ENCODE data around the gene OR52L1.

The OR52L1 gene

DNA sequence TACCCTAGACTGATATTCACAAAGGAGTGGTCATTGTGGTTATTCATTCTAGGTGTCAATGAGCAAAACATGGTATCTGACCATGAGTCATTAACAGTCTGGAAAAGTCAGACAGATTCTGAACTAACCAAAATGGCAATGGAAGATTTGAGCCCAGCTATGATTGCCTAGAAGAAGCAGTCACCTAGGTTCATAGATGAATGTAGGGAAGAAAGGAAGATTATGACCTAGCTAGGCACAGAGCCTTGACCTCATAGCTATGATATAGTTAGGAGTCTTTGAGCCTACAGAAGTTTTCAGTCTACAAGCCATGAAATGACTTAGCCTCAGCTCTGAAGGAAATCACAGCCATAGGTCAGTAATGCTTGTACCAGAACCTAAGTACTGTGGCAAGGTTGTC, 19.6 kb upstream of the OR52L1 start:
- H3K9me3 ChIP-seq (ENCODE audit: low read depth, low read length), result no peaks in the 10 kb centered on the region
- DNase-seq (ENCODE audit: low read depth, low spot score), result no peak
- no peak overlapping the region for H3K9ac ChIP-seq (ENCODE audit: insufficient read length)
- no peaks in the 10 kb centered on the region for H3K36me3 ChIP-seq (ENCODE audit: insufficient read depth, low read length)
- H3K27ac ChIP-seq, result no peak overlapping the region
- no peak overlapping the region for H3K4me3 ChIP-seq
- TF ChIP-seq EZH2 (IDR thresholded peaks at IDR 0.05), result no peak
- TF ChIP-seq FOXP2 (optimal IDR thresholded peaks at IDR 0.05; ENCODE audit: control extremely low read depth, extremely low read length, insufficient read depth), result no peak
- no peak for TF ChIP-seq POLR2AphosphoS5 (IDR thresholded peaks at IDR 0.05; ENCODE audit: borderline replicate concordance, low read depth, low read length)

DNA sequence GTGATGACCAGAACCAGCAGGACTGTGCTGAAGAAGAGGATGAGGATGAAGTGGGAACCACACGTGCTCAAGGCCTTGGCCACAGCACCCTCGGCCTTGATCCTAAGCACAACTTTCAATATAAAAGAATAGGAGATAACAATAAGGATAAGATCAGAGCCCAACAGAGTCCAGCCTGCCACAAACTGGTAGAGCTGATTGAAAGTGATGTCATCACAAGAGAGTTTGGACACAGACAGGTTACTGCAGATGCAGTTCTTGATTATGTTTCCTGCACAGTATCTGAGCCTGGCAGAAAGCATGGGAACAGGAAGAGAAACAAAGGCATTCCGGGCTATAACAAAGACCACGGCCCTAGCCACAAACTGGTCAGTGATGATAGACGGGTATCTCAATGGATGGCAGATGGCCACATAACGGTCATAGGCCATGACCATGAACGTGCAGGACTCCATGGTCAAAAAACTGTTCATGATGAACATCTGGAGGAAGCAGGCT, 15.5 kb upstream of the OR52L1 start:
- no peak for TF ChIP-seq POLR2AphosphoS5 (IDR thresholded peaks at IDR 0.05; ENCODE audit: borderline replicate concordance, low read depth, low read length)
- TF ChIP-seq EZH2 (IDR thresholded peaks at IDR 0.05), result no peak
- no peak for TF ChIP-seq FOXP2 (optimal IDR thresholded peaks at IDR 0.05; ENCODE audit: control extremely low read depth, extremely low read length, insufficient read depth)
- Histone ChIP-seq H3K36me3 (ENCODE audit: insufficient read depth, low read length) (no peaks in the 10 kb centered on the region), H3K9ac (ENCODE audit: insufficient read length) (no peak overlapping the region), H3K4me3 (no peak overlapping the region), H3K27ac (no peak overlapping the region), H3K9me3 (ENCODE audit: low read depth, low read length) (no peaks in the 10 kb centered on the region)
- no peak for DNase-seq (ENCODE audit: low read depth, low spot score)

DNA sequence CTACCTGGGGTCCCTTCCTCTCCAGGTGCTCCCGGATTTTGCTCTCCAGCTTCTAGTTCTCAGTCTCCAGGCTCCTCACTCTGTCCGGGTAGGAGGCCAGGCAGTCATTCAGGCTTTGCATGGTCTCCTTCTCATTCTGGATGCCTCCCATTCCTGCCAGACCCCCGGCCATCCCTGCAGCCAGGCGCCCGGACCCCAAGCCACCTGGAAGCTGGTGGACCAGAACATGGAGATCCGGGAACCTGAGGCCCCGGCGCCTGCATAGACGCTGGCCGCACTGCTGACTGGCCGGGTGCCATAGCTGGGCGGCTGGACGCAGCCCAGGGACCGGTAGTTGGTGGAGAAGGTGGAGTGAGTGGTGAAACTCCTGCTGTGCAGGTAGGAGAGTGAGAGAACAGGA, 8.0 kb upstream of the OR52L1 start:
- TF ChIP-seq EZH2 (IDR thresholded peaks at IDR 0.05), result no peak
- no peak for TF ChIP-seq FOXP2 (optimal IDR thresholded peaks at IDR 0.05; ENCODE audit: control extremely low read depth, extremely low read length, insufficient read depth)
- TF ChIP-seq POLR2AphosphoS5 (IDR thresholded peaks at IDR 0.05; ENCODE audit: borderline replicate concordance, low read depth, low read length), result no peak
- no peak for DNase-seq (ENCODE audit: low read depth, low spot score)

DNA sequence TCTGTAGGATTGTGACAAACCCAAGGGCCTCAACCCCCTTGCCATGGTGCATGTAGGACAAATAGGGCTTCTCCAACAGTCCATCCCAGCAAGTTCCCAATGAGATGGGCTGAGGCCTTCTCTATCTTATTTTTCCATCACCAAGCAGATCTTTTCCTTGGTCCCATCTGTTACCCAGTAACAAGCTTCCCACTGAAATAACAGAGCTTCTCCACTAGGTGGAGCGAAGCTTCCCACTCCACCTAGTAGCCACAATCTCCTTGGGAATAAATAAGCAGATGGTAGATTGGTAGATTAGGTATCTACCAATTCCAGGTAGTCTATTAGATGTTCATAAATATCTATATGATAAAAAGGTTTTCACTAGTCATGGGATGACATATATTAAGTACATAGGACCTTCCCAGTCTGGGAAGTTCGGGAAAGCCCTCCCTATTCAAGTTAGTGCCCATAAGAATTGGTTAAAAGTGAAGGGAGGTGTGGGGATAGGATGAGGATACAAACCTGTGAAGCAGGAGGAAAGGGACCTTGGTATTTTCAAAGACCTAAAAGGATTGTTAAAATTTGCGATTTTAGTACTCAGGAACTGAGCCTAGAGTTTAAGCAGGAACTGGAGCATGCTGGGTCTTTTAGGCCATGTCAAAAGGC, 5.9 kb upstream of the OR52L1 start:
- H3K36me3 ChIP-seq (ENCODE audit: insufficient read depth, low read length), result no peaks in the 10 kb centered on the region
- no peaks in the 10 kb centered on the region for H3K9me3 ChIP-seq (ENCODE audit: low read depth, low read length)
- H3K9ac ChIP-seq (ENCODE audit: insufficient read length), result no peak overlapping the region
- H3K27ac ChIP-seq, result no peak overlapping the region
- H3K4me3 ChIP-seq, result no peak overlapping the region
- DNase-seq (ENCODE audit: low read depth, low spot score), result no peak
- TF ChIP-seq FOXP2 (optimal IDR thresholded peaks at IDR 0.05; ENCODE audit: control extremely low read depth, extremely low read length, insufficient read depth) (no peak), EZH2 (IDR thresholded peaks at IDR 0.05) (no peak), POLR2AphosphoS5 (IDR thresholded peaks at IDR 0.05; ENCODE audit: borderline replicate concordance, low read depth, low read length) (no peak)

More for the DNA sequence above, 8.0 kb upstream of the OR52L1 start:
- no peak overlapping the region for H3K9ac ChIP-seq (ENCODE audit: insufficient read length)
- H3K4me3 ChIP-seq, result no peak overlapping the region
- H3K27ac ChIP-seq, result no peak overlapping the region
- H3K36me3 ChIP-seq (ENCODE audit: insufficient read depth, low read length), result no peaks in the 10 kb centered on the region
- H3K9me3 ChIP-seq (ENCODE audit: low read depth, low read length), result no peaks in the 10 kb centered on the region

DNA sequence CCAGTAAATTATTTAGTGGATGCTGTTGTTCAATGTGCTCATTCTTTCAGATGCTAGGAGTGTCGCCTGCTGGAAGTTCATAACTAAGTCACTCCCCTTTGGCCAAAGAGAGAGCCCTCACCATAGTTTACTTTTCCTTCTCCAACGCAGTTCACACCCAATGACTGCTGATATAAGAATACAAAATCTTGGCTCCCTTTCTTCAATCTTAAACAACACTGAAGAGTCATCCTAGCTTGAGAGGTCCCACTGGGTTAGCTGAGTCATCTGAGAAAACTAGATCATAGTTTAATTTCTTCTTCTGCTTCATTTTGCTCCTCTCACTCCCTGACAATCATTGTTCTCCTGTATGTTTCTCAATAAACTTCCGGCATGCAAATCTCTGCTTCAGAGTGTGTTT, 5.4 kb upstream of the OR52L1 start:
- TF ChIP-seq FOXP2 (optimal IDR thresholded peaks at IDR 0.05; ENCODE audit: control extremely low read depth, extremely low read length, insufficient read depth), result no peak
- no peak for TF ChIP-seq POLR2AphosphoS5 (IDR thresholded peaks at IDR 0.05; ENCODE audit: borderline replicate concordance, low read depth, low read length)
- TF ChIP-seq EZH2 (IDR thresholded peaks at IDR 0.05), result no peak
- Histone ChIP-seq H3K9ac (ENCODE audit: insufficient read length) (no peak overlapping the region), H3K4me3 (no peak overlapping the region), H3K36me3 (ENCODE audit: insufficient read depth, low read length) (no peaks in the 10 kb centered on the region), H3K27ac (no peak overlapping the region), H3K9me3 (ENCODE audit: low read depth, low read length) (no peaks in the 10 kb centered on the region)
- DNase-seq (ENCODE audit: low read depth, low spot score), result no peak

DNA sequence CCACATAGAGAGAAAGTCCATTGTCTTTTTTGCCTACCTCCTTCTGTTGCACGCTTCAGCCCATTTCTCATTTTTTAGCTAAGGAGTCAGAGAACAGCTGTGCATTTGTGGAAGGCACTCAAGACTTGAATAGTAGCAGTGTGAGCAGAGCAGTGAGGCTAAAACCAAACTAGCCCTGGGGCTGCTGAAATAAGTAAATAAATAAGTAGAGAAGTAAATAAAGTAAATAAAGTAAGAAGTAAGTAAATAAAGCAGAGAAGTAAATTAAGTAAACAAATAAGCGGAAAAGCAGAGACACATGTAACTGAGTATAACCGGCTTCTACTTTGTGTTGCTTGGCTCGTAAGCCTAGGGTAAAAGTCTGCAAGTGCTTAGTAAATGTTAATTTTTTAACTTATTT, 2.4 kb upstream of the OR52L1 start:
- H3K27ac ChIP-seq, result no peak overlapping the region
- TF ChIP-seq EZH2 (IDR thresholded peaks at IDR 0.05) (no peak), POLR2AphosphoS5 (IDR thresholded peaks at IDR 0.05; ENCODE audit: borderline replicate concordance, low read depth, low read length) (no peak), FOXP2 (optimal IDR thresholded peaks at IDR 0.05; ENCODE audit: control extremely low read depth, extremely low read length, insufficient read depth) (no peak)
- no peaks in the 10 kb centered on the region for H3K36me3 ChIP-seq (ENCODE audit: insufficient read depth, low read length)
- no peaks in the 10 kb centered on the region for H3K9me3 ChIP-seq (ENCODE audit: low read depth, low read length)
- no peak for DNase-seq (ENCODE audit: low read depth, low spot score)
- no peak overlapping the region for H3K4me3 ChIP-seq
- H3K9ac ChIP-seq (ENCODE audit: insufficient read length), result no peak overlapping the region

DNA sequence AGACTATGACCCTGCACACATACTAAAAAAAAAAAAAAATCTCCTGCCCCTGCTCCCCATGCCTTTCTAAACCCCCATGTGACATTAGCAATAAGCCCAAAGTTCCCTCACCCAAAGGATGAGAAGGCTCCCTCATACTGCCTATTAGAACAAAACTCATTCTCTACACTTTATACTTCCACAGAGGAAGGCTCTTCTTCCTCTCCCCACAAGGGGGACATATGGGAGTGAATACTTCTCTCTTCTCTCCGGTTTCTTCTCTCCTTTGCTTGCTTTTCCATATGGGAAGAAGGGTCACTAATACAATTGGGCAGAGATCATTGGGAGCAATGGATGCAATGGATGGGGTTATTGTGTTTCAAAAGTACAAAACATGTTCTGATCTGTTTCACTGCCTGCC, 3.3 kb downstream of the OR52L1 start:
- H3K4me3 ChIP-seq, result no peak overlapping the region
- no peaks in the 10 kb centered on the region for H3K9me3 ChIP-seq (ENCODE audit: low read depth, low read length)
- no peak for DNase-seq (ENCODE audit: low read depth, low spot score)
- H3K9ac ChIP-seq (ENCODE audit: insufficient read length), result no peak overlapping the region
- no peak overlapping the region for H3K27ac ChIP-seq
- no peaks in the 10 kb centered on the region for H3K36me3 ChIP-seq (ENCODE audit: insufficient read depth, low read length)
- no peak for TF ChIP-seq POLR2AphosphoS5 (IDR thresholded peaks at IDR 0.05; ENCODE audit: borderline replicate concordance, low read depth, low read length)
- TF ChIP-seq FOXP2 (optimal IDR thresholded peaks at IDR 0.05; ENCODE audit: control extremely low read depth, extremely low read length, insufficient read depth), result no peak
- no peak for TF ChIP-seq EZH2 (IDR thresholded peaks at IDR 0.05)

DNA sequence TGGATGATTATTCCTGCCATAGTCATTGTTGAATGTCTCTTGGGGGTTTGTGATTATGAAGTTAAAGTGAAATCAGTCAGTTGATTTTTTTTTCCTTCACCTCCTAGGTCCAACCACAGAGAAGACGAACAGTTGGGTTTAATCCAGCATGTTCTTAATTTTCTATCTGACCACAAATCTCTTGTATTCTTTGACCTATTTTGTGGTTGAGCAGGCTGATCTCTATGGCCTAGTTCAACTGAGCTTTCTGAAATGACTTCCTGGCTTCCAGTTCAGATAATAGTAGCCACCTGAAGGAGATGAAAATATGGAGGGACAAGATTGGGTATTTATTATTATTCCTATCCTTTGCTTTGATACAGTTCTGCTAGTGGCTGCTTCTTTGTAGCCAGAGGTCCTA, 13.3 kb downstream of the OR52L1 start:
- no peak for TF ChIP-seq POLR2AphosphoS5 (IDR thresholded peaks at IDR 0.05; ENCODE audit: borderline replicate concordance, low read depth, low read length)
- DNase-seq (ENCODE audit: low read depth, low spot score), result no peak
- no peak overlapping the region for H3K4me3 ChIP-seq
- no peaks in the 10 kb centered on the region for H3K9me3 ChIP-seq (ENCODE audit: low read depth, low read length)
- no peak overlapping the region for H3K9ac ChIP-seq (ENCODE audit: insufficient read length)
- no peak overlapping the region for H3K27ac ChIP-seq
- H3K36me3 ChIP-seq (ENCODE audit: insufficient read depth, low read length), result no peaks in the 10 kb centered on the region

DNA sequence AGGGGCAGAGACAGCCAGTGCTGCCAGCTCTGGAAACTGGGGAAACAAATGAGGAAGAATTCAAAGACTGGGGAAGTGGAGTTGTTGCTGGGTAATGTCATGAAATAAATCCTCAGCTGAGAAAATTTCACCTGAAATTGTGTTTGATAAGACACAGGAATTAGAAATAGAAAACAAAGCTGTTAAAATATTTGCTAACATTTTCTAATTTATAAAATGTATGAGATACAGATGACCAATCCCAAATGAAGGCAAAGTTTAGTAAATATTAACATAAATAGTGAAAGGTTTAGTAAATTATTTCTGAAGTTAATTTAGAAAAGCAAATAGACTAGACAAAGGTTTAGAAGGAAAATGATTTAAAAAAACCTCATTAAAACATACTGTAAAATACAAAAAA, 18.4 kb downstream of the OR52L1 start, which contains the start of gene OR56A5:
Gene OR56A5 (minus strand): TSS at position 101 of the 400 bp plus-strand sequence. CDS start 0 bp downstream, at position 101.
- Histone ChIP-seq H3K9me3 (ENCODE audit: low read depth, low read length) (no peaks in the 10 kb centered on the region), H3K27ac (no peak within 1 kb of the TSS), H3K9ac (ENCODE audit: insufficient read length) (no peak within 1 kb of the TSS), H3K36me3 (ENCODE audit: insufficient read depth, low read length) (no peaks in the 10 kb centered on the region), H3K4me3 (no peak within 1 kb of the TSS)
- TF ChIP-seq EZH2 (IDR thresholded peaks at IDR 0.05), result no peak
- TF ChIP-seq FOXP2 (optimal IDR thresholded peaks at IDR 0.05; ENCODE audit: control extremely low read depth, extremely low read length, insufficient read depth), result no peak
- no peak for TF ChIP-seq POLR2AphosphoS5 (IDR thresholded peaks at IDR 0.05; ENCODE audit: borderline replicate concordance, low read depth, low read length)
- DNase-seq (ENCODE audit: low read depth, low spot score), result no peak
